ENCODE results near the gene UNC79. TPM values are rescaled to one million over a fixed set of nuclear protein-coding genes. Genes with fewer than 3 reads are reported as not detected.
A peak's percentile ranks its signal among the peaks of the same experiment; 100 is the strongest.

Gene UNC79
- total RNA-seq, 1 donor from 2014 or later: 0.18 TPM

DNA sequence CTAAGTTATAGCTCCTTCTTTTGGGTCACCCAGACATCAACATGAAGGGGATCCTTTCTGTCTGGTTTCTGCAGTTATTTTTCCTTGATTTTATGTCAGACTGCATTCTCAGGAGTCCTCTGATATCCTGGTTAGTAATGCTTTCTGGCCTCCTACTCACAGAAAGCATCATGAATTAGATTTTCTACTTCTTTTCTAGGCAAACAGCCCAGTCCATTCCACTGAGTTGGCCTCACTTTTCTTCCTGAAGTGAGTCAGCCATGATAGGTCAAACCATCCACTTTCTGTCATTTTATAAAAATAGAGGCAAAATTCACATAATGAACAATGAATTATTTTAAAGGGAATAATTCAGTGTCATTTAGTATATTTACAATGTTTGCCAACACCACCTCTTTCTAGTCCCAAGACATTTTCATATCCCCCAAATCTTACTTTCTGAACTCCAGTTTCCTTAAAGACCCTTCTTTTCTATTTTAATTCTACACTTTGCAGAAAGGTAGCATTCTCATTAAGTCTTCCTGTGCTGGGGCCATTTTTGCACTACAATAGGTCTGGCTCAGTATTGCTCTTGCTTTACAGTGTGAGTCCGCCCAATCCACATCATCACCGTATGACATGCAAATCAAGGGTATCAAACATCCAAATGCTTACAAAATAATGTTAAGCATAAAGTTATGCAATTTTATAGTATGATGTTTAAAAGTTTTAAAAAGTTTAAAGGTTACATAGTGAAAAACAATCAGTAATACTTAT lies 95.1 kb downstream of the UNC79 start:
- Histone ChIP-seq H3K27me3 (ENCODE audit: low read depth) (peaks cover 4% of the 10 kb centered on the region), H3K9me3 (peaks cover 3% of the 10 kb centered on the region), H3K4me3 (no peak overlapping the region), H3K4me1 (no peaks in the 10 kb centered on the region), H3K36me3 (no peaks in the 10 kb centered on the region), H3K27ac (no peak overlapping the region)
- ATAC-seq: no peak
- DNase-seq: no peak
- TF ChIP-seq, protein P1, sequence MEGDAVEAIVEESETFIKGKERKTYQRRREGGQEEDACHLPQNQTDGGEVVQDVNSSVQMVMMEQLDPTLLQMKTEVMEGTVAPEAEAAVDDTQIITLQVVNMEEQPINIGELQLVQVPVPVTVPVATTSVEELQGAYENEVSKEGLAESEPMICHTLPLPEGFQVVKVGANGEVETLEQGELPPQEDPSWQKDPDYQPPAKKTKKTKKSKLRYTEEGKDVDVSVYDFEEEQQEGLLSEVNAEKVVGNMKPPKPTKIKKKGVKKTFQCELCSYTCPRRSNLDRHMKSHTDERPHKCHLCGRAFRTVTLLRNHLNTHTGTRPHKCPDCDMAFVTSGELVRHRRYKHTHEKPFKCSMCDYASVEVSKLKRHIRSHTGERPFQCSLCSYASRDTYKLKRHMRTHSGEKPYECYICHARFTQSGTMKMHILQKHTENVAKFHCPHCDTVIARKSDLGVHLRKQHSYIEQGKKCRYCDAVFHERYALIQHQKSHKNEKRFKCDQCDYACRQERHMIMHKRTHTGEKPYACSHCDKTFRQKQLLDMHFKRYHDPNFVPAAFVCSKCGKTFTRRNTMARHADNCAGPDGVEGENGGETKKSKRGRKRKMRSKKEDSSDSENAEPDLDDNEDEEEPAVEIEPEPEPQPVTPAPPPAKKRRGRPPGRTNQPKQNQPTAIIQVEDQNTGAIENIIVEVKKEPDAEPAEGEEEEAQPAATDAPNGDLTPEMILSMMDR (IDR thresholded peaks at IDR 0.05): no peak
- intact Hi-C loops (cut with DNase I): no loop called here

DNA sequence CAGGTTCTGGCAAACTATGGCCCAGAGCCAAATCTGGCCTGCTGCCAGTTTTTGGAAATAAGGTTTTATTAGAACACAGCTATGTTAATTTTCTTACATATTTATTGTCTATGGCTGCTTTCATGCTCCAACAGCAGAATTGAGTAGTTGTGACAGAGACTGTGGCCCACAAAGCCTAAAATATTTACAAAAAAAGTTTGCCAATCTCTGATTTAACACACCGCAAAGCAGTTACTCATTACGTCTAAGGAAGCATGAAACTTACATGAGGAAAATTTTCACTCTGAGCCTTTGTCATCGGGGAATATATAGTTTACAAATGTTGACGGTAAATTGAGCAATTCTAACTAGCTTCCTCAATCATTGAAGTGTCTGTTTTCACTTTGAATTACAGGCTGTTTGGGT lies 96.5 kb downstream of the UNC79 start:
- H3K9me3 ChIP-seq: no peaks in the 10 kb centered on the region
- TF ChIP-seq, protein P1 (IDR thresholded peaks at IDR 0.05): no peak
- H3K36me3 ChIP-seq: no peaks in the 10 kb centered on the region
- H3K4me3 ChIP-seq: no peak overlapping the region
- intact Hi-C loops (cut with DNase I): no loop called here
- peaks cover 4% of the 10 kb centered on the region for H3K27me3 ChIP-seq (ENCODE audit: low read depth)
- H3K27ac ChIP-seq: no peak overlapping the region
- ATAC-seq (peak in 1 of 2 donors; percentile 33), DNase-seq (no peak)
- no peaks in the 10 kb centered on the region for H3K4me1 ChIP-seq

DNA sequence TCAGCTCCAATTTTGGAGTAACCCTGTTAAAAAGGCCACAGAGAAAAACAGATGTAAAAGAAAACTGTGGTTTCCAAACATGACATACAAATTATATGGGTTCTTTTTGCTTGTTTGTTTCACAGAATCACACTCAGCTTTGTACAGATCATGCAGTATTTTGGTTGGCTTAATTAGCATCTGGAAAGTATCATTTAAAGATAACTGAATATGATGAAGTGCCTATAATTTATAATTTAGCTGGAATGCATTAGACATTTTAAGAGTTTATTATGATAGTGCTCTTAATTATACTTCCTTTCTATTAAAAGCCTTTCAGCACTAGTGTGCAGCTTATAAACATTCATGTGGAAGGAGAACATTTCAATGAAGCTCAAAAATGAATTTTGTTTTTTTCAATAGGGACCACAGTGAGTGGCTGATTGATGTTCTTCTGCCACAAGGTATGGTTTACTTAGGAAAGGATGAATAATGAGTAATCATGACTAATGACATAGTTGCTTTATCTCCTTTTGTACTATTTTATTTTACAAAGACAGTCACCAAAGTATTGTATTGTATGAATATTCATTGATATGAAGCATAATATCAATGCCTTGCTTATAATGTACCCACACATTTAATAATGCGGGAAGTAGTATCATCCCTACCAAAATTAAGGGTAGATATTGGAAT lies 98.3 kb downstream of the UNC79 start:
- Histone ChIP-seq H3K36me3 (no peaks in the 10 kb centered on the region), H3K4me3 (no peak overlapping the region), H3K4me1 (no peaks in the 10 kb centered on the region), H3K27ac (no peak overlapping the region), H3K27me3 (ENCODE audit: low read depth) (peaks cover 4% of the 10 kb centered on the region), H3K9me3 (no peaks in the 10 kb centered on the region)
- ATAC-seq (no peak), DNase-seq (no peak)
- intact Hi-C loops (cut with DNase I): no loop called here
- TF ChIP-seq, protein P1 (IDR thresholded peaks at IDR 0.05): no peak

DNA sequence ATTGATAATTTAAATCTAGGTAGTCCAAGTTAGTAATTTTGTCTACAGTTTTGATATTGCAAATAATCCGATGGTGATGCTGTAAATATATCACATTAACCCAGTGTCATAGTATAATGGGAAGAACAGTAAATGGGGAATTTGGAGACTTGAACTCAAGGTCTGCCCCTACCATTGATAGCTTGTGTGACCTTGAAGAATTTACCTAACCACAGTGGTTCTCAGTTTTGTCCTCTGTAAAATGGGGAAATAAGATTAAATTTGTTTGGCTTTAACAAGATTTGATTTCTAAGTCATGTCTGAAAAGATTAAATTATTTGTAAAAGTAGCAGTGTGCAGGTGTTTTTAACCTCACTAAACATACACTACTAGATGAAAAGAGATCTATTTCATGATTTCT lies 100.9 kb downstream of the UNC79 start:
- H3K9me3 ChIP-seq: no peaks in the 10 kb centered on the region
- intact Hi-C loops (cut with DNase I): no loop called here
- no peaks in the 10 kb centered on the region for H3K36me3 ChIP-seq
- no peaks in the 10 kb centered on the region for H3K4me1 ChIP-seq
- H3K27ac ChIP-seq: no peak overlapping the region
- ATAC-seq: no peak
- H3K27me3 ChIP-seq (ENCODE audit: low read depth): peaks cover 4% of the 10 kb centered on the region
- DNase-seq: no peak
- TF ChIP-seq, protein P1 (IDR thresholded peaks at IDR 0.05): no peak
- H3K4me3 ChIP-seq: no peak overlapping the region

DNA sequence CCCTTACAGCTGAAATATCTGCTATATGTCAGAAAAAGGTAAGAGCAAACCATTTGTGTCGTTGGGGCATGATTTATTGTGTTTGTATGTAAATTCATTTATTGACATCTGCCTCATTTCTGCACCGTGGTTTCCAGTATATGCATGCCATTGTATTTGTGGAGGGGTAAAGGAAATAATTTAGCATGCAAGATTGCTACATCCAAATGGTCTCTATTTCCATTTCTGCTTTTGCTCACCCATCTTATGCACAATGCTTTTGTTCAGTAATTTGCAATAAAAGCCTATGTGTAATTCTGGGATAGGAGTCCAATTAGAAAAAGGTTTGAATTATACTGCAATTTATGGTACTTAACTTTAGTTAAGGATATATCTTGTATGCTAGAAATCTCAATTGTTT lies 101.8 kb downstream of the UNC79 start:
- no peak overlapping the region for H3K27ac ChIP-seq
- H3K9me3 ChIP-seq: no peaks in the 10 kb centered on the region
- intact Hi-C loops (cut with DNase I): no loop called here
- TF ChIP-seq, protein P1 (IDR thresholded peaks at IDR 0.05): no peak
- ATAC-seq: no peak
- H3K4me1 ChIP-seq: no peaks in the 10 kb centered on the region
- no peak overlapping the region for H3K4me3 ChIP-seq
- peaks cover 4% of the 10 kb centered on the region for H3K27me3 ChIP-seq (ENCODE audit: low read depth)
- DNase-seq: no peak
- no peaks in the 10 kb centered on the region for H3K36me3 ChIP-seq

Measured in lower lobe of right lung (tissue), 2 donors.